Measurements from ENCODE around the gene DIAPH3. TPM values are rescaled to one million over a fixed set of nuclear protein-coding genes. Genes with fewer than 3 reads are reported as not detected.
"Not testable (repeated sequence)": the region's sequence is repeated elsewhere in the genome, so short reads cannot be mapped to it uniquely, and the experiment has no call there.

Gene DIAPH3
- total and polyA plus RNA-seq, 2 of the 8 experiments (the other 6 are each of a cell fraction or from before 2014, with no cell fraction given): 8.0 to 30.8 TPM

- no peak overlapping the region for H4K8ac ChIP-seq (ENCODE audit: extremely low read depth, insufficient read depth, low read length)
- H2AK5ac ChIP-seq (ENCODE audit: low read depth, low read length): no peak overlapping the region
- no peak overlapping the region for H3K14ac ChIP-seq (ENCODE audit: insufficient read length)
- no peak for FAIRE-seq
- no peaks in the 10 kb centered on the region; the same call in 1 of the 2 replicates for H3K23me2 ChIP-seq (ENCODE audit: low read depth, low read length)
- no peak overlapping the region for H3K27ac ChIP-seq (ENCODE audit: low read depth, low read length)
- no peak for TF ChIP-seq JUN (IDR thresholded peaks at IDR 0.05; ENCODE audit: low read depth, low read length)
- no peak overlapping the region for H4K91ac ChIP-seq (replicated peaks; ENCODE audit: insufficient read length, low read length)
- ChIA-PET CTCF (ENCODE audit: partially characterized antibody) (interaction anchor here (0.6 kb wide), 1 partner anchor 278 kb away, joined by 4 read pairs; no protein-coding TSS in a partner anchor), POLR2A (ENCODE audit: partially characterized antibody) (no interaction called here)
- H3K4me3 ChIP-seq (ENCODE audit: extremely low read depth in 1 of 4, insufficient read depth in 2 of 4, low read depth in 3 of 4, low read length in 4 of 4): no peak overlapping the region
- H3K4me2 ChIP-seq (ENCODE audit: insufficient read depth in 1 of 2, low read depth in 2 of 2, low read length in 2 of 2): no peak overlapping the region
- no peaks in the 10 kb centered on the region for H3K27me3 ChIP-seq (replicated peaks in 1 of 4; ENCODE audit: control insufficient read depth in 3 of 4, extremely low read depth in 1 of 4, insufficient read depth in 3 of 4, low read length in 3 of 4)
- H2BK12ac ChIP-seq (ENCODE audit: low read depth, low read length): no peak overlapping the region
- no peaks in the 10 kb centered on the region; the same call in 1 of the 2 replicates for H3K79me1 ChIP-seq (ENCODE audit: low read depth, low read length)
- no peak overlapping the region for H3K23ac ChIP-seq (ENCODE audit: insufficient read length)
- H4K5ac ChIP-seq (ENCODE audit: insufficient read length, low read depth, low read length): no peak overlapping the region
- H2BK20ac ChIP-seq (ENCODE audit: low read length): no peak overlapping the region
- no peak overlapping the region for H3K4ac ChIP-seq (replicated peaks; ENCODE audit: insufficient read length, low read depth, low read length)
- H2AFZ ChIP-seq (ENCODE audit: low read length): no peak overlapping the region
- H3K9ac ChIP-seq (replicated peaks in 1 of 4; ENCODE audit: extremely low read depth in 1 of 4, low read depth in 3 of 4, low read length in 3 of 4): no peak overlapping the region
- DNase-seq (ENCODE audit: low read depth in 1 of 2, low spot score in 2 of 2): no peak
- peaks cover 0 to 4% (median 0%) of the 10 kb centered on the region in 4 experiments; a peak in 3 of 8 replicates for H3K36me3 ChIP-seq (ENCODE audit: control insufficient read depth in 2 of 4, insufficient read depth in 4 of 4, low read length in 3 of 4)
- H2BK5ac ChIP-seq (ENCODE audit: low read depth, low read length): no peak overlapping the region
- no peak overlapping the region for H2BK15ac ChIP-seq (ENCODE audit: low read length)
- no peaks in the 10 kb centered on the region for H4K20me1 ChIP-seq (replicated peaks in 1 of 2; ENCODE audit: control insufficient read depth in 1 of 2, insufficient read depth in 2 of 2, low read length in 2 of 2)
- H3K18ac ChIP-seq (ENCODE audit: extremely low read depth, low read length): no peak overlapping the region
- no peaks in the 10 kb centered on the region for H3K4me1 ChIP-seq (replicated peaks in 1 of 4; ENCODE audit: control insufficient read depth in 3 of 4, insufficient read depth in 4 of 4, low read length in 3 of 4)
- H3K79me2 ChIP-seq (ENCODE audit: control insufficient read depth in 1 of 2, insufficient read depth in 2 of 2, low read length in 2 of 2): no peaks in the 10 kb centered on the region
- H3K9me3 ChIP-seq (ENCODE audit: insufficient read depth in 2 of 2, low read depth in 1 of 2, low read length in 1 of 2): no peaks in the 10 kb centered on the region
- H3K56ac ChIP-seq (replicated peaks; ENCODE audit: insufficient read length, low read depth, low read length): no peak overlapping the region
- no peak overlapping the region for H2BK120ac ChIP-seq (replicated peaks; ENCODE audit: low read depth, low read length)
Measured at GRCh38 chr13:60090574-60090973, 73.2 kb downstream of the DIAPH3 start.

- H2AK5ac ChIP-seq (ENCODE audit: low read depth, low read length); POLR2A ChIA-PET (ENCODE audit: partially characterized antibody); H3K79me1 ChIP-seq (ENCODE audit: low read depth, low read length); H2BK12ac ChIP-seq (ENCODE audit: low read depth, low read length); H3K4me3 ChIP-seq (ENCODE audit: extremely low read depth in 1 of 4, insufficient read depth in 2 of 4, low read depth in 3 of 4, low read length in 4 of 4); H3K23me2 ChIP-seq (ENCODE audit: low read depth, low read length); H3K18ac ChIP-seq (ENCODE audit: extremely low read depth, low read length); H3K56ac ChIP-seq (replicated peaks; ENCODE audit: insufficient read length, low read depth, low read length); H2BK15ac ChIP-seq (ENCODE audit: low read length); H4K91ac ChIP-seq (replicated peaks; ENCODE audit: insufficient read length, low read length); H3K4ac ChIP-seq (replicated peaks; ENCODE audit: insufficient read length, low read depth, low read length); H3K4me1 ChIP-seq (replicated peaks in 1 of 4; ENCODE audit: control insufficient read depth in 3 of 4, insufficient read depth in 4 of 4, low read length in 3 of 4); H3K27me3 ChIP-seq (replicated peaks in 1 of 4; ENCODE audit: control insufficient read depth in 3 of 4, extremely low read depth in 1 of 4, insufficient read depth in 3 of 4, low read length in 3 of 4); DNase-seq (ENCODE audit: low read depth in 1 of 2, low spot score in 2 of 2); H3K23ac ChIP-seq (ENCODE audit: insufficient read length); H2AFZ ChIP-seq (ENCODE audit: low read length); H2BK5ac ChIP-seq (ENCODE audit: low read depth, low read length); H4K20me1 ChIP-seq (replicated peaks in 1 of 2; ENCODE audit: control insufficient read depth in 1 of 2, insufficient read depth in 2 of 2, low read length in 2 of 2); H3K9ac ChIP-seq (replicated peaks in 1 of 4; ENCODE audit: extremely low read depth in 1 of 4, low read depth in 3 of 4, low read length in 3 of 4); H2BK20ac ChIP-seq (ENCODE audit: low read length); H3K27ac ChIP-seq (ENCODE audit: low read depth, low read length); H3K4me2 ChIP-seq (ENCODE audit: insufficient read depth in 1 of 2, low read depth in 2 of 2, low read length in 2 of 2); FAIRE-seq; H2BK120ac ChIP-seq (replicated peaks; ENCODE audit: low read depth, low read length); H4K5ac ChIP-seq (ENCODE audit: insufficient read length, low read depth, low read length); H4K8ac ChIP-seq (ENCODE audit: extremely low read depth, insufficient read depth, low read length); H3K36me3 ChIP-seq (ENCODE audit: control insufficient read depth in 2 of 4, insufficient read depth in 4 of 4, low read length in 3 of 4); H3K9me3 ChIP-seq (ENCODE audit: insufficient read depth in 2 of 2, low read depth in 1 of 2, low read length in 1 of 2); H3K14ac ChIP-seq (ENCODE audit: insufficient read length): not testable (repeated sequence)
- H3K79me2 ChIP-seq (ENCODE audit: control insufficient read depth in 1 of 2, insufficient read depth in 2 of 2, low read length in 2 of 2): peaks cover 0 to 12% of the 10 kb centered on the region in 2 experiments; a peak in 2 of 4 replicates
- WGBS, 2 experiments (ENCODE audit: extremely low coverage in 1 of 2, insufficient coverage in 1 of 2, insufficient read length in 1 of 2, insufficient replicate concordance in 2 of 2, low coverage in 1 of 2, low lambda C conversion rate in 2 of 2, missing lambda C conversion rate in 1 of 2): 96% methylated on average over 2 of the region's 2 CpGs; no CpG with 5 or more reads in 1 of the 2 experiments
- CTCF ChIA-PET (ENCODE audit: partially characterized antibody): interaction anchor here (0.8 kb wide), 1 partner anchor 244 kb away, joined by 3 read pairs; no protein-coding TSS in a partner anchor
Measured at GRCh38 chr13:60083780-60084179, 79.9 kb downstream of the DIAPH3 start.

Data from H1 (cell line).